Breast epithelium (tissue), 4 donors: ENCODE measurements around the gene NAV3. TPM values are rescaled to one million over a fixed set of nuclear protein-coding genes. Genes with fewer than 3 reads are reported as not detected.
A peak's percentile ranks its signal among the peaks of the same experiment; 100 is the strongest.

Source experiments
- DNase-seq, 2 donors: peaks; one replicate each; pipeline ENCODE4 v3.0.0-alpha.2; 2019; ENCODE audit warnings: low spot score in 2 of 2
- H3K27ac ChIP-seq, 2 donors: fragments of 200-600 bp; sonication (generic) in 1 of 2; one replicate each; pipeline ENCODE4 v1.5.1; 2016 to 2019; ENCODE audit warnings: mild to moderate bottlenecking in 1 of 2
- H3K27me3 ChIP-seq, 2 donors: fragments of 200-600 bp; sonication (generic) in 1 of 2; one replicate each; pipeline versions ENCODE4 v1.5.1 to v1.6.0; 2017 to 2019; ENCODE audit warnings: control low read depth in 1 of 2, mild to moderate bottlenecking in 1 of 2
- H3K36me3 ChIP-seq: fragments of 200-600 bp; one replicate; pipeline ENCODE4 v1.5.1; 2019
- H3K4me1 ChIP-seq, 2 donors: fragments of 200-600 bp; sonication (generic); one replicate each; pipeline ENCODE4 v1.5.1; 2016 to 2019; ENCODE audit warnings: control low read depth in 1 of 2
- H3K4me3 ChIP-seq, 3 donors: fragments of 200-600 bp; sonication (generic); 1 replicate in 2 of 3; 2 replicates in 1 of 3; pipeline ENCODE4 v1.5.1; 2016 to 2019; ENCODE audit warnings: mild to moderate bottlenecking in 3 of 3, moderate library complexity in 2 of 3
- H3K9me3 ChIP-seq, 2 donors: fragments of 200-600 bp; sonication (generic) in 1 of 2; one replicate each; pipeline ENCODE4 v1.5.1; 2016 to 2019; ENCODE audit warnings: control low read depth in 1 of 2
- POLR2A ChIP-seq: fragments of 450-650 bp; IDR thresholded peaks from one replicate; pipeline ENCODE4 v1.6.1; 2016; ENCODE audit warnings: antibody characterized with exemption, mild to moderate bottlenecking, moderate library complexity
- POLR2AphosphoS5 ChIP-seq, 3 donors: sonication (generic); formaldehyde crosslinking; IDR thresholded peaks; one replicate each; pipeline ENCODE4 v1.6.1; 2017; ENCODE audit warnings: antibody characterized with exemption in 3 of 3
- intact Hi-C: fragments of 100-400 bp; cut with DNase I; formaldehyde crosslinking; loops from one replicate; pipeline ENCODE4 v1.15.1; 2023; ENCODE audit warnings: low total_unique reads
- total RNA-seq, 3 donors: library from RNA; depleted of rRNA; stranded (reverse); fragments of >200 nt; gene quantifications; one replicate each; pipeline ENCODE4 v1.1.0, GENCODE V29; 2016
- TF ChIP-seq, protein P1 (sequence below), 3 donors: fragments of 450-650 bp; IDR thresholded peaks; one replicate each; pipeline ENCODE4 v1.5.1; 2016 to 2017; ENCODE audit warnings: antibody characterized with exemption in 3 of 3, mild to moderate bottlenecking in 3 of 3, moderate library complexity in 3 of 3

Gene NAV3
- total RNA-seq, 3 donors from 2014 or later = 25.6 to 46.1 (median 41.1) TPM

DNA sequence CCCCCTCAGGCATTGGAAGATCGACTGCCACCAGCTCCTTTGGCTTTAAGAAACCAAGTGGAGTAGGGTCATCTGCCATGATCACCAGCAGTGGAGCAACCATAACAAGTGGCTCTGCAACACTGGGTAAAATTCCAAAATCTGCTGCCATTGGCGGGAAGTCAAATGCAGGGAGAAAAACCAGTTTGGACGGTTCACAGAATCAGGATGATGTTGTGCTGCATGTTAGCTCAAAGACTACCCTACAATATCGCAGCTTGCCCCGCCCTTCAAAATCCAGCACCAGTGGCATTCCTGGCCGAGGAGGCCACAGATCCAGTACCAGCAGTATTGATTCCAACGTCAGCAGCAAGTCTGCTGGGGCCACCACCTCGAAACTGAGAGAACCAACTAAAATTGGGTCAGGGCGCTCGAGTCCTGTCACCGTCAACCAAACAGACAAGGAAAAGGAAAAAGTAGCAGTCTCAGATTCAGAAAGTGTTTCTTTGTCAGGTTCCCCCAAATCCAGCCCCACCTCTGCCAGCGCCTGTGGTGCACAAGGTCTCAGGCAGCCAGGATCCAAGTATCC is 288.7 kb downstream of the NAV3 start:
- Histone ChIP-seq H3K27me3 (no peaks in the 10 kb centered on the region), H3K4me3 (no peak overlapping the region), H3K27ac (no peak overlapping the region), H3K9me3 (peaks cover 0 to 2% of the 10 kb centered on the region in 2 donors), H3K4me1 (no peaks in the 10 kb centered on the region), H3K36me3 (no peaks in the 10 kb centered on the region)
- intact Hi-C loops = no loop called here
- TF ChIP-seq, protein P1, sequence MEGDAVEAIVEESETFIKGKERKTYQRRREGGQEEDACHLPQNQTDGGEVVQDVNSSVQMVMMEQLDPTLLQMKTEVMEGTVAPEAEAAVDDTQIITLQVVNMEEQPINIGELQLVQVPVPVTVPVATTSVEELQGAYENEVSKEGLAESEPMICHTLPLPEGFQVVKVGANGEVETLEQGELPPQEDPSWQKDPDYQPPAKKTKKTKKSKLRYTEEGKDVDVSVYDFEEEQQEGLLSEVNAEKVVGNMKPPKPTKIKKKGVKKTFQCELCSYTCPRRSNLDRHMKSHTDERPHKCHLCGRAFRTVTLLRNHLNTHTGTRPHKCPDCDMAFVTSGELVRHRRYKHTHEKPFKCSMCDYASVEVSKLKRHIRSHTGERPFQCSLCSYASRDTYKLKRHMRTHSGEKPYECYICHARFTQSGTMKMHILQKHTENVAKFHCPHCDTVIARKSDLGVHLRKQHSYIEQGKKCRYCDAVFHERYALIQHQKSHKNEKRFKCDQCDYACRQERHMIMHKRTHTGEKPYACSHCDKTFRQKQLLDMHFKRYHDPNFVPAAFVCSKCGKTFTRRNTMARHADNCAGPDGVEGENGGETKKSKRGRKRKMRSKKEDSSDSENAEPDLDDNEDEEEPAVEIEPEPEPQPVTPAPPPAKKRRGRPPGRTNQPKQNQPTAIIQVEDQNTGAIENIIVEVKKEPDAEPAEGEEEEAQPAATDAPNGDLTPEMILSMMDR (IDR thresholded peaks at IDR 0.05) = no peak
- no peak for TF ChIP-seq POLR2AphosphoS5 (IDR thresholded peaks at IDR 0.05)
- TF ChIP-seq POLR2A = no peak
- no peak for DNase-seq

DNA sequence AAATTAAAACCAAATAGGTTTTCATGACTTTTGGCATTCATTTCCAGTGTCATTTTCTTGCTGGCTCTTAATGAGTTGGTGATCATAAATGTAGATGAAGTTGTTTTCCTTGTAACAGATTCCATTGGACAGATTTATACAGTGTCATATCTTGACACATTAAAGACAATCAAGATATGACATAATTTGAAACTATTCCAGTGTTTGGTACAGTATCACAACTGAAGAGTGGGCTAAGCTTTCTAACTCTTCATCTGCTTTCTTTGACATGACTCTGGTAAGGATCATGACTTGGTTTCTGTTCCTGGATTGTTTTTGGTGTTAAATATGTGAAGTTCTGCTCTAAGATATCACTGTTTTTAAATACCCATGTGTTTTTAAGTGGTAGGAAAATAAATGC is 289.6 kb downstream of the NAV3 start:
- H3K27ac ChIP-seq = no peak overlapping the region
- no peaks in the 10 kb centered on the region for H3K36me3 ChIP-seq
- H3K27me3 ChIP-seq = no peaks in the 10 kb centered on the region
- no peak for DNase-seq
- H3K4me3 ChIP-seq = no peak overlapping the region
- TF ChIP-seq POLR2AphosphoS5 (IDR thresholded peaks at IDR 0.05) (no peak), POLR2A (no peak)
- TF ChIP-seq, protein P1 (IDR thresholded peaks at IDR 0.05) = no peak
- H3K4me1 ChIP-seq = no peaks in the 10 kb centered on the region
- H3K9me3 ChIP-seq = no peaks in the 10 kb centered on the region
- intact Hi-C loops = no loop called here

DNA sequence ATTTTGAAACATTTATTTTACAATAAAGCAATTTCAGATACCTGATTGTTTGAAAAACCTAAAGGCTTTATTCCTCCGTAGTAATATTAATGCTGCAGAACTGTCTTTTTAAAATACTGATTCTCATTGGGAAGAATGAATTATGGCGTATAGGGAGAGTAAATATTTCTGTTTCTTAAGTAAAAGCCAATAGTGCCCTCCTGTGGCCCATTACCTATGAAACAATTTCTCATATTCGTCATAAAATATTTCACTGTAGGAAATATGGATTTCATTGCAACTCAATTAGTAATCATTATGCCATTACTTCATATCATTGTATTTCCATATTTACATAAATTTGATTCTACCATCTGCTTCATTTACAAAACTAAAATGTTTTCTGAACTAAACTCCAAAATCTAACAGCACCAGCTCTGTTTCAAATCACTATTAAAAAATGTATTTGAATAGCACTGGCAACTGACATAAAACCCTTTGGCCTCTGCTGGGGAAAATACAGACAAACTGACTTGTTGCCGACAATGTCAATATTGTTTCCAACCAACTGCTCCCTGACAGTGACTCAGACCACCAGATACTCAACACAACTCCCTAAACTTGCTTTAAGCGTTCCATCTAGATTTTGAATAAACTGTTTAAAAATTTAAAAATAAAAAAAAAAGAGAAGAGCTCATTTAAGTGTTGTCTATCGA is 290.3 kb downstream of the NAV3 start:
- Histone ChIP-seq H3K4me3 (no peak overlapping the region), H3K9me3 (no peaks in the 10 kb centered on the region), H3K4me1 (no peaks in the 10 kb centered on the region), H3K36me3 (no peaks in the 10 kb centered on the region), H3K27me3 (no peaks in the 10 kb centered on the region), H3K27ac (no peak overlapping the region)
- no peak for DNase-seq
- TF ChIP-seq POLR2AphosphoS5 (IDR thresholded peaks at IDR 0.05) = no peak
- TF ChIP-seq, protein P1 (IDR thresholded peaks at IDR 0.05) = peak in 1 of 3 donors; percentile 23
- intact Hi-C loops = no loop called here

DNA sequence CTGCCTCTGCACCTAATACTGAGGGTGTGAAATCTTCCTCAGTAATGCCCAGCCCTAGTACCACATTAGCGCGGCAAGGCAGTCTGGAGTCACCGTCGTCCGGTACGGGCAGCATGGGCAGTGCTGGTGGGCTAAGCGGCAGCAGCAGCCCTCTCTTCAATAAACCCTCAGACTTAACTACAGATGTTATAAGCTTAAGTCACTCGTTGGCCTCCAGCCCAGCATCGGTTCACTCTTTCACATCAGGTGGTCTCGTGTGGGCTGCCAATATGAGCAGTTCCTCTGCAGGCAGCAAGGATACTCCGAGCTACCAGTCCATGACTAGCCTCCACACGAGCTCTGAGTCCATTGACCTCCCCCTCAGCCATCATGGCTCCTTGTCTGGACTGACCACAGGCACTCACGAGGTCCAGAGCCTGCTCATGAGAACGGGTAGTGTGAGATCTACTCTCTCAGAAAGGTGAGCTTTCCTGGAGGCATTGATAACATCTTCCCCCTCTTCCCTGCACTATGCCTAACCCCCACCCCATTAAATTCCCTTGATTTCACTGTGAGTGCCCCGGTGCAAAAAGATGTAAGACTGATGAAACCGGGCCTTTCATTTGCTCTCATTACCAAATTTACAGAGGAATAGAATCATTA is 291.4 kb downstream of the NAV3 start:
- H3K4me1 ChIP-seq = no peaks in the 10 kb centered on the region
- H3K27me3 ChIP-seq = no peaks in the 10 kb centered on the region
- intact Hi-C loops = no loop called here
- H3K27ac ChIP-seq = no peak overlapping the region
- TF ChIP-seq POLR2A = no peak
- TF ChIP-seq POLR2AphosphoS5 (IDR thresholded peaks at IDR 0.05) = no peak
- TF ChIP-seq, protein P1 (IDR thresholded peaks at IDR 0.05) = no peak
- no peaks in the 10 kb centered on the region for H3K36me3 ChIP-seq
- H3K4me3 ChIP-seq = no peak overlapping the region
- H3K9me3 ChIP-seq = no peaks in the 10 kb centered on the region
- DNase-seq = no peak

DNA sequence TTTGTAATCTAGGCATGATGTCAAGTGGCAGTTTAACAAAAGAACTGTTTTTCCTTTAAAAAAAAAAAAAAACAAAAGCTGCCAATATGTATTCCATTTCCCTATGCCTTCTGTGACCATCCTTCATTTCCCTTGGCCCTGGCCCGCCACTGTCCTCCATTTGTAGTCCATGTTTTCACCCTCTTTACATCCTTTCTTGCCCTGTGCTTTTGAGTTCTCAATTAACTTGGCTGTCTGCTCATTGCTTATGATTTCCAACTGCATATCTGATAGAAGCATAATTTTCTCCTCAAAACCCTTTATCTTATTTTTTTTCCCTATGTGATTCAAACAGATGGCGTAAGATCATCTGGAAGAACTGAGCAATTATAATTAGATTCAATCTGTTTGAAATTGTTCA is 297.5 kb downstream of the NAV3 start:
- TF ChIP-seq POLR2A = no peak
- TF ChIP-seq, protein P1 (IDR thresholded peaks at IDR 0.05) = no peak
- no peak for TF ChIP-seq POLR2AphosphoS5 (IDR thresholded peaks at IDR 0.05)
- Histone ChIP-seq H3K4me1 (no peaks in the 10 kb centered on the region), H3K27ac (no peak overlapping the region), H3K9me3 (no peaks in the 10 kb centered on the region), H3K4me3 (no peak overlapping the region), H3K36me3 (no peaks in the 10 kb centered on the region), H3K27me3 (no peaks in the 10 kb centered on the region)
- intact Hi-C loops = no loop called here
- no peak for DNase-seq
